Mammary epithelial cell (primary cell): ENCODE results near the gene IGF2BP3.

Experiments
- CTCF ChIP-seq, 2 donors: IDR thresholded peaks in 1 of 2; conservative IDR thresholded peaks in 1 of 2; 2 replicates each; pipeline ENCODE4 v1.5.1; 2011 to 2012; ENCODE audit warnings: inconsistent platforms in 2 of 2, low read length in 2 of 2, mild to moderate bottlenecking in 2 of 2, control low read depth in 1 of 2, low read depth in 1 of 2; ENCODE audit not compliant: insufficient read depth in 1 of 2; ENCODE audit errors: extremely low read depth in 1 of 2
- EZH2 ChIP-seq: IDR thresholded peaks from 2 replicates; pipeline ENCODE4 v1.6.1; 2012; ENCODE audit warnings: low read length, inconsistent platforms, borderline replicate concordance

- TF ChIP-seq CTCF (conservative IDR thresholded peaks at IDR 0.05 in 1 of 2, IDR thresholded peaks at IDR 0.05 in 1 of 2; ENCODE audit: extremely low read depth in 1 of 2, insufficient read depth in 1 of 2, low read depth in 1 of 2, low read length in 2 of 2) (no peak), EZH2 (no peak)
Measured at GRCh38 chr7:23454881-23455526, 15.3 kb downstream of the IGF2BP3 start.
